Measurements from ENCODE around the gene FCSK.

The FCSK gene

GRCh38 chr16:70529051-70529777 lies 74.8 kb downstream of the FCSK start:
- DNase-seq = no peak

Data from DMS 273 treated with DMSO at 0.1 percent for 48 hours (cell line).